ENCODE measurements around the gene NR2E3. TPM values are rescaled to one million over a fixed set of nuclear protein-coding genes. Genes with fewer than 3 reads are reported as not detected.
A peak's percentile ranks its signal among the peaks of the same experiment; 100 is the strongest.

NR2E3 gene
- total and polyA plus RNA-seq, 4 donors: 0.25 to 3.2 (median 0.59) TPM

DNA sequence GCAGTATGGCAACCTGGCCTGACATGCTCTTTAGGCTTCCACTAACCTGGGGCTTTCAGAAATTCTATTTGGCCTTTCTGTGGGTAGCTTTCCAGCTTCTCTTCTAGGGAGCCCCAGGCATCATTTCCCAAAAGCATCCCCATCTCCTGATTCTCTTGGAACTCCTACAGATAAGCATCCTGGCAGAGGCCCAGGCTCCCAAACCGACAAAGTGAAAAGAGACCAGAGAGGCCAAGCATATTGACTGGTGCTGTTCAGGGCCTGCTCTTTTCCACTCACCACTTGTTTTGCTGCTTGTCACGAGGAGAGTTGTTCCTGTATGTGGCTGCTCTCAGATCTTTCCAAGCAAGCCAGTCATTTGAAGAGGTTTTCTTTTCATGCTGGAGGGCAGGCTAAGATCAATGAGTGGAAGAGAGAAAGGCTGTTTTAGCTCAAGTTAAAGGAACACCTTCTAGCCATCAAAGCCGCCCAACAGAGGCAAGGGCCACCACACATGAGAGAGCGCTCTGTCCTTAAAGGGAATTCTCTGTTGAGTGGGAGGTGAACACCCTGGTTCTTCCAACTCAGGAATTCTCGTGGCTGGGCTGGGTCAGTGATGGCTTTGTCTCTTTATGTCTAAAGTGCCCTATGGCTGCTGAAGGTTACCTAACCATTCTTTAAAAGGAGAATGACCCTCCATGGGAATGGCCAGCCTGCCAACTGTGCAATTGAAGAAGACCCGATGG, 31.1 kb upstream of the NR2E3 start:
- no peaks in the 10 kb centered on the region for H3K4me1 ChIP-seq (ENCODE audit: control insufficient read depth in 1 of 2, insufficient read depth in 2 of 2, low read length in 2 of 2)
- WGBS, 2 donors: 59 to 61% methylated on average over 6 of the region's 6 CpGs
- no peaks in the 10 kb centered on the region for H3K9me3 ChIP-seq (ENCODE audit: control insufficient read depth, low read length)
- no peak for DNase-seq
- peak overlapping the region; percentile 37 to 73 for H3K27ac ChIP-seq (ENCODE audit: low read depth in 1 of 2, low read length in 2 of 2)
- no peak overlapping the region for H3K4me3 ChIP-seq (ENCODE audit: low read length in 2 of 2)
- ATAC-seq (ENCODE audit: low FRiP score): no peak
- intact Hi-C loops (cut with DNase I): no loop called here
- H3K36me3 ChIP-seq (ENCODE audit: control insufficient read depth in 1 of 2, insufficient read depth in 2 of 2, low read length in 1 of 2): no peaks in the 10 kb centered on the region
- H3K27me3 ChIP-seq (ENCODE audit: control insufficient read depth in 1 of 2, insufficient read depth in 2 of 2, low read length in 1 of 2): no peaks in the 10 kb centered on the region

GRCh38 chr15:71780115-71780976, 30.0 kb upstream of the NR2E3 start:
- intact Hi-C loops (cut with DNase I): no loop called here
- ATAC-seq (ENCODE audit: low FRiP score) (peak; percentile 9), DNase-seq (no peak)
- H3K27ac ChIP-seq (ENCODE audit: low read depth in 1 of 2, low read length in 2 of 2): peak overlapping the region; percentile 45 to 88
- no peak overlapping the region for H3K4me3 ChIP-seq (ENCODE audit: low read length in 2 of 2)
- H3K27me3 ChIP-seq (ENCODE audit: control insufficient read depth in 1 of 2, insufficient read depth in 2 of 2, low read length in 1 of 2): no peaks in the 10 kb centered on the region
- no peaks in the 10 kb centered on the region for H3K9me3 ChIP-seq (ENCODE audit: control insufficient read depth, low read length)
- H3K4me1 ChIP-seq (ENCODE audit: control insufficient read depth in 1 of 2, insufficient read depth in 2 of 2, low read length in 2 of 2): no peaks in the 10 kb centered on the region
- no peaks in the 10 kb centered on the region for H3K36me3 ChIP-seq (ENCODE audit: control insufficient read depth in 1 of 2, insufficient read depth in 2 of 2, low read length in 1 of 2)
- 7 to 10% methylated on average over 13 of the region's 13 CpGs for WGBS, 2 donors

GRCh38 chr15:71781179-71781964, 29.0 kb upstream of the NR2E3 start:
- Histone ChIP-seq H3K4me1 (ENCODE audit: control insufficient read depth in 1 of 2, insufficient read depth in 2 of 2, low read length in 2 of 2) (no peaks in the 10 kb centered on the region), H3K27ac (ENCODE audit: low read depth in 1 of 2, low read length in 2 of 2) (peak overlapping the region in 1 of 2 donors; percentile 88), H3K9me3 (ENCODE audit: control insufficient read depth, low read length) (no peaks in the 10 kb centered on the region), H3K27me3 (ENCODE audit: control insufficient read depth in 1 of 2, insufficient read depth in 2 of 2, low read length in 1 of 2) (no peaks in the 10 kb centered on the region), H3K36me3 (ENCODE audit: control insufficient read depth in 1 of 2, insufficient read depth in 2 of 2, low read length in 1 of 2) (no peaks in the 10 kb centered on the region), H3K4me3 (ENCODE audit: low read length in 2 of 2) (no peak overlapping the region)
- DNase-seq (no peak), ATAC-seq (ENCODE audit: low FRiP score) (no peak)
- intact Hi-C loops (cut with DNase I): no loop called here
- 63 to 69% methylated on average over 9 of the region's 9 CpGs for WGBS, 2 donors

GRCh38 chr15:71781965-71782265, 28.4 kb upstream of the NR2E3 start:
- no peaks in the 10 kb centered on the region for H3K36me3 ChIP-seq (ENCODE audit: control insufficient read depth in 1 of 2, insufficient read depth in 2 of 2, low read length in 1 of 2)
- intact Hi-C loops (cut with DNase I): no loop called here
- H3K4me1 ChIP-seq (ENCODE audit: control insufficient read depth in 1 of 2, insufficient read depth in 2 of 2, low read length in 2 of 2): no peaks in the 10 kb centered on the region
- H3K27ac ChIP-seq (ENCODE audit: low read depth in 1 of 2, low read length in 2 of 2): no peak overlapping the region
- H3K4me3 ChIP-seq (ENCODE audit: low read length in 2 of 2): no peak overlapping the region
- ATAC-seq (ENCODE audit: low FRiP score): no peak
- DNase-seq: no peak
- no peaks in the 10 kb centered on the region for H3K27me3 ChIP-seq (ENCODE audit: control insufficient read depth in 1 of 2, insufficient read depth in 2 of 2, low read length in 1 of 2)
- WGBS, 2 donors: 82 to 89% methylated on average over 8 of the region's 8 CpGs
- H3K9me3 ChIP-seq (ENCODE audit: control insufficient read depth, low read length): no peaks in the 10 kb centered on the region

DNA sequence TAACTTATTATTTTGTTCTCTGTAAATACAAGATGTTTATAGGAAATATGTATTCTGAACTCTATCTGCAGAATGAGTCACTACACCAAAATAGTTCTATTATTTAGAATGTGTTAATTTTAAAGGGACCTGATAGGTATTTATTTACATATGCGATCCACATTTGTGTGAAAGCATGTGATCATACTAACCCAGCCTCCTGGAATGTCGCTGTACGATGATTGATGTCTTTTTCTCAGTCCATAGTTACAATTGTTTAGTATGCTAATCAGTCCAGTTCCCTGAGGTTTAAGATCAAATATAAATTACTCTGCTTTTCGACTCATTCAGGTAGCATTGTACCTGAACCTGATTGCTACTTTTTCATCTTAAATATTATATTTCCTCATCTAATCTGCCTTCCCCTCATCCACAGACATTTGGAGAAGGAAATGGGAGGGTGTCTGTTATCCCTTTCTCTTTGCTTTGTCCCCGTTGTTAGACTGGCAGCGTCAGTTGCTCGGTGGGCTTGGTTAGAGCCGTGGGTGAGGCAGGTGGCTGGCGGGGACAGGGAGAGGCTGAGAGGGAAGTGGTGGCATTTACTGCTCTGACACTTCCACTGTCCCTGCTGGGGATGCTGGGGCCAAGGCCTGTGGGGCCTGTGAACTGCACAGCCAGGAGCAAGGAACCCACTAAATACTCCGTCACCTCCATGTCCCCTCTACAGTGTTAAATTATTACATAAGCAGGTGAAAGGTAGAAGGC, 27.8 kb upstream of the NR2E3 start:
- ATAC-seq (ENCODE audit: low FRiP score) (no peak), DNase-seq (no peak)
- no peaks in the 10 kb centered on the region for H3K27me3 ChIP-seq (ENCODE audit: control insufficient read depth in 1 of 2, insufficient read depth in 2 of 2, low read length in 1 of 2)
- H3K27ac ChIP-seq (ENCODE audit: low read depth in 1 of 2, low read length in 2 of 2): peak overlapping the region in 1 of 2 donors; percentile 49
- H3K36me3 ChIP-seq (ENCODE audit: control insufficient read depth in 1 of 2, insufficient read depth in 2 of 2, low read length in 1 of 2): no peaks in the 10 kb centered on the region
- H3K9me3 ChIP-seq (ENCODE audit: control insufficient read depth, low read length): no peaks in the 10 kb centered on the region
- no peak overlapping the region for H3K4me3 ChIP-seq (ENCODE audit: low read length in 2 of 2)
- intact Hi-C loops (cut with DNase I): no loop called here
- H3K4me1 ChIP-seq (ENCODE audit: control insufficient read depth in 1 of 2, insufficient read depth in 2 of 2, low read length in 2 of 2): no peaks in the 10 kb centered on the region
- 46 to 56% methylated on average over 10 of the region's 10 CpGs for WGBS, 2 donors

- no peaks in the 10 kb centered on the region for H3K4me1 ChIP-seq (ENCODE audit: control insufficient read depth in 1 of 2, insufficient read depth in 2 of 2, low read length in 2 of 2)
- no peak for DNase-seq
- intact Hi-C loops (cut with DNase I): no loop called here
- no peak overlapping the region for H3K4me3 ChIP-seq (ENCODE audit: low read length in 2 of 2)
- no peak for ATAC-seq (ENCODE audit: low FRiP score)
- H3K36me3 ChIP-seq (ENCODE audit: control insufficient read depth in 1 of 2, insufficient read depth in 2 of 2, low read length in 1 of 2): no peaks in the 10 kb centered on the region
- H3K9me3 ChIP-seq (ENCODE audit: control insufficient read depth, low read length): no peaks in the 10 kb centered on the region
- 75 to 76% methylated on average over 6 of the region's 6 CpGs for WGBS, 2 donors
- no peaks in the 10 kb centered on the region for H3K27me3 ChIP-seq (ENCODE audit: control insufficient read depth in 1 of 2, insufficient read depth in 2 of 2, low read length in 1 of 2)
- no peak overlapping the region for H3K27ac ChIP-seq (ENCODE audit: low read depth in 1 of 2, low read length in 2 of 2)
These were observed 25.6 kb upstream of the NR2E3 start for GRCh38 chr15:71784719-71785118.

DNA sequence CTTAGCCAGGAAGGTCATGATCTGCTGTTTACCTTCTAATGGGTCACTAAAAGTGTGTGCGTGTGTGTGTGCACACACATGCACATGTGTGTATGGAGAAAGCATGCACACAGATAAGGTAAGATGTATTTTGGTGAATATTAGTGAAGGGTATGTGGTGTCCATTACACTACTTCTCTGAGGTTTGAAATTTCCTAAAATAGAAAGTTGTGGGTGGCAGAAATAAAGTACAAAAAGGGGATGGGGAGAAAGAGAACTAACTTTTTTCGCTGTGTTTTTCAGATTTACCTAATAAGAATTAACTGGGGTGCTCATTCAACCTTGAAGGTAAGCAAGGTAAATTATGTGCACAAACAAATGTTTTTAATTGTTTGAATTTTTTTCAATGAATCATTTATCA, 24.4 kb upstream of the NR2E3 start:
- no peak for DNase-seq
- 87 to 94% methylated on average over 2 of the region's 2 CpGs for WGBS, 2 donors
- H3K4me3 ChIP-seq (ENCODE audit: low read length in 2 of 2): no peak overlapping the region
- intact Hi-C loops (cut with DNase I): no loop called here
- H3K36me3 ChIP-seq (ENCODE audit: control insufficient read depth in 1 of 2, insufficient read depth in 2 of 2, low read length in 1 of 2): no peaks in the 10 kb centered on the region
- H3K27me3 ChIP-seq (ENCODE audit: control insufficient read depth in 1 of 2, insufficient read depth in 2 of 2, low read length in 1 of 2): no peaks in the 10 kb centered on the region
- no peak overlapping the region for H3K27ac ChIP-seq (ENCODE audit: low read depth in 1 of 2, low read length in 2 of 2)
- ATAC-seq (ENCODE audit: low FRiP score): no peak
- H3K4me1 ChIP-seq (ENCODE audit: control insufficient read depth in 1 of 2, insufficient read depth in 2 of 2, low read length in 2 of 2): no peaks in the 10 kb centered on the region
- H3K9me3 ChIP-seq (ENCODE audit: control insufficient read depth, low read length): no peaks in the 10 kb centered on the region

- H3K27ac ChIP-seq (ENCODE audit: low read depth in 1 of 2, low read length in 2 of 2): no peak overlapping the region
- intact Hi-C loops (cut with DNase I): no loop called here
These were observed 23.7 kb upstream of the NR2E3 start for GRCh38 chr15:71786673-71787072.

More at GRCh38 chr15:71786673-71787072, 23.7 kb upstream of the NR2E3 start:
- Histone ChIP-seq H3K36me3 (ENCODE audit: control insufficient read depth in 1 of 2, insufficient read depth in 2 of 2, low read length in 1 of 2) (no peaks in the 10 kb centered on the region), H3K4me3 (ENCODE audit: low read length in 2 of 2) (no peak overlapping the region), H3K9me3 (ENCODE audit: control insufficient read depth, low read length) (no peaks in the 10 kb centered on the region), H3K27me3 (ENCODE audit: control insufficient read depth in 1 of 2, insufficient read depth in 2 of 2, low read length in 1 of 2) (no peaks in the 10 kb centered on the region), H3K4me1 (ENCODE audit: control insufficient read depth in 1 of 2, insufficient read depth in 2 of 2, low read length in 2 of 2) (no peaks in the 10 kb centered on the region)
- ATAC-seq (ENCODE audit: low FRiP score): no peak
- 89 to 90% methylated on average over 7 of the region's 7 CpGs for WGBS, 2 donors
- no peak for DNase-seq
